Glomerular visceral epithelial cell (primary cell): ENCODE data around the gene EFCAB6.

ENCODE experiments used
- DNase-seq: peaks from one replicate; pipeline ENCODE4 v3.0.0-alpha.2; 2016; ENCODE audit errors: extremely low spot score

EFCAB6 gene

DNA sequence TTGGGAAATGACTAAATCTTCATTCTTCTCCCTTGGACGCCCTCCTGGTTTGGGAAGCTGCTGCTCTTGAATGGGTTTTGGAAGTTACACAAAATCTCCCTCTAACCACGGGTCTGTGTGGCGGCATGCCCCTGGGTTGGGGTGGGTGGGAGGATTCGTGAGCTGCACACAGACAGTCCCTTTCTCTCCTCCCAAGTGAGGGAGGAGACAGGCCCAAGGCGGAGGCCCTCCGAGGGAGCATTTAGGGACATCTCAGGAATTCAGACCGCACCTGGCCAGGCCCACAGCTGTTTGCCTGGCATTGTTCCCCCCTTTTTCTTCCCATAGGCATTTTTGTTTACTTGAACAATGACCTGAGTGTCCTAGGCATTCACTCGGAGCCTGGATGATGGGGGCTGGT lies 306.2 kb downstream of the EFCAB6 start:
- no peak for DNase-seq

DNA sequence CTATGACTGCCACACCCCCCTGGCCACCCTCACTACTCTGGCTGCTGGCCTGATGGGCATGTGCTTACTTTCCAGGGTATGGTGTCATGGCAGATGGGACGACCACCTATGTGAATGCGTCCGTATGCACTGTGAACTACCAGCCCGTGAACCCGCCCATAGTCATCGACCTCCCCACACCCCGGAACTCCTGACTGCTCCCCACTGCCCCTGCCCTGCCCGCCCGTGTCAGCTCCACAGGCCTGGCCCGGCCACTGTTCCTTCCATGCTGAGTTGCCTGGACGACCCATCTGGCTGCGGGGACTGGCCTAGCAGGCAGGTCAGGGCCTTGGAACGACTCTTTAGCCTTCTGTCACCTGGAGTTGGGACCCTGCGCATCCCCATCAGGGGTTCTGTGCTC lies 306.7 kb downstream of the EFCAB6 start:
- no peak for DNase-seq

DNA sequence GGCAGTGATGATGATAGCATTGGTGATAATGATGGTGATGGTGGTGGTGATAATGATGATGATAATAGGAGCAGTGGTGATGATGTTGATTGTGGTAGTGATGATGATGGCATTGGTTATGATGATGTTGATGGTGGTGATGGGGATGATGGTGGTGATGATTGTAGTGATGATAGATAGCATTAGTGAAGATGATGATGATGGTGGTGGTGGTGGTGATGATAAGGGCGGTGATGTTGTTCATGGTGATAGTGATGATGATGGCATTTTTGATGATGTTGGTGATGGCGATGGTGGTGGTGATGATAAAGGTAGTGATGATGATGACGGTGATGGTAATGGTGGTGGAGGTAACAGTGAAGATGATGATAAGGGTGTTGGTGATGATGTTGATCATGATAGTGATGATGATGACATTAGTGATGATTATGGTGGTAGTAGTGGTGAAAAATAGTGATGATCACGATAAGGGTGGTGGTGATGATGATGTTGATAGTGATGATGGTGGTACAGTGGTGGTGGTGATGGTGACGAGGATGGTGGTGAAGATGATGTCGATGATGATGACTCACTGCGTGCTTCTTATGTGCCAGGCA lies 307.3 kb downstream of the EFCAB6 start:
- no peak for DNase-seq

DNA sequence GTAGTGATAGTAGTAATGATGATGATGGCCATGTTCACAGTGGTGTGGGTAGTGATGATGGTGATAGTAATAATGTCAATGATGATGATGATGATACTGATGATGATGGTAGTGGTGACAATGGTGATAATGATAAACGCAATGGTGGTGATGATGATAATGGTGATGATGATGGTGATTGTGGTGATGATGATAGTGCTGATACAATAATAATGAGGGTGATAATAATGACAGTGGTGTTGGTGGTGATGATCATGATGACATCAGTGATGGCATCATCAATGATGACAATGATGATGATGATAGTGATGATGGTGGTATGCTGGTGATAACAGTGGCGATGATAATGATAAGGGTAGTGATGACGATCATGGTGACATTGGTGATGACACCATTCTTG lies 308.0 kb downstream of the EFCAB6 start:
- no peak for DNase-seq

DNA sequence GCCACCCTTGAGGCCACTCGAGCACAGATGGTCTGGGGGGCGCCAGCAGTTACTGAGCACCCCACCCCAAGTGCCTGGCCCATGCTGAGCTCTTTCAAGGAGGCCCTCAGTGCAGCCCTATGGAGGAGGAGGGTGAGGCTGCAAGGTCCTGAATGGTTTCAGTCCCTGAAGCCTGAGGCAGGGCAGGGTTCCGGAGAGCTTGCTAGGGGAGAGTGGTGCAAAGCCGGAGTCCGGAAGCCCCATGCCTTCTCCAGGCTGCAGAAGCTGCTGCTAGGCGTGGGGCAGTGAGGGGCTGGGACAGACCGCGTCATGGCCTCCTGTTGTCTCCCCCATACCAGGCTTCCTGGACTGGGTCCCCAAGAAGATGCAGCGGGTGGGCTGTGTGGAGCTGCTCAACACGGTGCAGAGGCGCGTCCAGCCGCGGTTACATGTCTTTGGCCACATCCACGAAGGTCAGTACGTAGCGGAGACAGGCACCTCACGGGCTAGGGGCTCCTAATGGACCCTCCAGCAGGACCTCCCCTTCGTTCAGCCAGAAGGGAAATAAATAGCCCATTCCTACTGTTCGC lies 309.7 kb downstream of the EFCAB6 start:
- DNase-seq, result no peak

DNA sequence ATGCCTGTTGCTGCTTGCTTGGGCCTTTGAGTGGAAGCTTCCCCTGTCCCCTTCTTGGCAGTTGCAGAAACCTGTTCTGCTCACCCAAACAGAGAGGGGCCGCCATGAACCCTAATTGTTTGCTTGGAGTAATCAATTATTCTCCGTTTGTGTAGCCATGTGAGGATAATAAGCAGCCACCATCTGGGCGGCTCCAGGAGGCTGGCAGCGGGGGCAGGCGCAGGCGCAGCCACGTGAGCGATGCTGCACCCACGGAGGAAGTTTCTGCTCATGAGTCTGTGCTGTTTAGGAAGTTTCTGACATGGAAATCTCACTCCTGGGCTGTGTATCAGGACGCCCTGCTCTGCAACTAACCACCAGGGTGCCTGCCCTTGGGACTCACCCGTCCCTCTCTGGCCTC lies 310.2 kb downstream of the EFCAB6 start:
- no peak for DNase-seq

DNA sequence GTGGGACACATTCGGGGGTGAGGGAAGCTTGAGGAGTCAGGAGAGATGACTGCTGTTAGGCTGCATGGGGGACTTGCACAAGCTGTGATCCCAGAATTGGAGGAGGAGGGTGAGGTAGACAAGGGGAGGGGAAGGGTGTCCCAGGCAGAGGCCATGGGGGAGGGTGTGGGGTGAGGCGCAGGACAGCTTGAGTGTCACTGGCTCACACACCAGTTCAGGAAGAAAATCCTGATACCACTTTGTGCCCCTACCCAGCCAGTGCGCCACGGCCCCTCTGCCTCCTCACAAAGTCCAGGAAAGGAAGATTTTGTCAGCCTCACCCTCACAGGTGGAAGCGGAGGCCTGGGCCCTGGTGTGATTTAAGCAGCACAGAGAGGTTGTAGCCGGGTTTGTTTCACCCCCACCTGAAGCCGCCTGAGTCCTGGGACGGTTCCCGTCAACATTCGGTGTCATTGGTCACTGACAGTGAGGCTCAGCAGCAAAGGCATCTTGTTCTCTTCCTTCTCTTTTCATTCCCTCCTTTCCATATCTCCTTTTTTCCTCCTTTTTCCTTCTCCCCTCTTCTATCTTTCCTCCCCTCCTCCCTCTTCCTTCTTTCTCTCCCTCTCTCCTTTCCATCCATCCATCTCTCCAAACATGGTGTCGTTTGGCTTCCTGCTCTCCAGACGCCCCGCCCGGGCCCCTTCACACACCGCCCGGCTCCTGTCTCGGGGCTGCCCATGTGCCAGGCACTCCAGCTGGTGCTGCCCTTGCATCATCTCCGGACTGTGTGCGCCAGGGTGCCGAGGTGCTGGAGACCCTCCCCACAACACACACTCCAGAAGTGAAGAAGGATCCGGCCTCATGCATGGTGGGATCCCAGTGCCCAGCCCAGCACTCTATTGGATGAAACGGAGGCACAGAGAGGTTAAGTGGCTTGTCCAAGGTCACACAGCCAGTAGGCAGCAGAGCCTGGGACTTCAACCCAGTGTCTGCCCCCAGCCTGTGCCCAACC lies 311.0 kb downstream of the EFCAB6 start:
- DNase-seq, result no peak

DNA sequence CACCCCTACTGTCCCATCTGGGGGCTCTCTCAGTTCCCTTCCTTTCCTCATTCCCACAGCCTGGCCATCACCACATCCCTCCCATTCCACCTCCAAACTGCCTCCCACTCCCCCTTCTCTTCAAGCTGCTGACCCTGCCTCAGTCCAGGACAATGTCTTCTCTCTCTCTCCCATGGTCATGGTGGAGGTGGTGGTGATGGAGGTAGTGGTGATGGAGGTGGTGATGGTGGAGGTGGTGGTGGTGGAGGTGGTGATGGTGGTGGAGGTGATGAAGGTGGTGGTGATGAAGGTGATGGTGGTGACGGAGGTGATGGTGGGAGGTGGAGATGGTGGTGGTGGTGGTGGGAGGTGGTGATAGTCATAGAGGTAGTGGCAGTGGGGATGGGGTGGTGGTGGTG lies 313.2 kb downstream of the EFCAB6 start:
- no peak for DNase-seq

DNA sequence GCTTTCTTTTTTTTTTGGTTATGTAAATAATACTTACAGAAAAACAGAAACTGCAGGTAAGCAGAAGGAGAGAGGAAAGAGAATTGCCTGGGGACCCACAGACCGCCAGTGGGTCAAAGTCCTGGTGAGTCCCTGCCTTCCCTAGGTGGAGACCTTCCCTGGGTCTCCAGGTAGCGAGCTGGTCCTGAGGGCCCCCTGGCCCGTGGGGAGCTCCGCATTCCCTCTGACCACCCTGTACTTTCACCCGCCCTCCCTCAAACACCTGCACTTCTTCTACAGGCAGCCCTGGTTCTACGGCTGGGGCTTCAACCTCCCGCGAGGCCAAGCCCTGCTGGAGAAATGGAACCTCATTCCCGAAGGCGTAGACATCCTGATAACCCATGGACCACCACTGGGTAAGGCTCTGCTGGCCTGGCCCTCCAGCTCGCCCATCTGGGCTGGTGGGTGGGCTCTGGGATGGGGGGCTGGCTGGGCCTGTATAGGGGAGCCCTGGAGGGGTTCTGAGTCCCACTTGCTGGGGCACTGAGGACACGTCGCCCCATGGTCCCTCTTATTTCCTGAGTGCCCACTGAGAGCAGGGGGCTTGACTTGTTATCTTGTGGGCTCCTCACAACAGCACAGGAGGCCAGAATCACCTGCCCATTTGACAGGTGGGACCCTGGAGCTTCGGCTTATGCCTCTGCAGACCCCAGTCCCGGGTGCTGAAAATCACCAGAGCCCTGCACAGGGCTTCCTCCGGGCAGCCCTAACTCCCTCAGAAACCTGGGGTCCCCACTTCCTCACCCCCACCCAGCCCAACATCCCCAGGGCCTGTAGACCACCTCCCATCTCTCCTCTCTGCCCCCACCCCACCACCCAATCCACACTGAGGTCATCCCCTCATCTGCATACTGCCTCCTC lies 313.9 kb downstream of the EFCAB6 start:
- no peak for DNase-seq

DNA sequence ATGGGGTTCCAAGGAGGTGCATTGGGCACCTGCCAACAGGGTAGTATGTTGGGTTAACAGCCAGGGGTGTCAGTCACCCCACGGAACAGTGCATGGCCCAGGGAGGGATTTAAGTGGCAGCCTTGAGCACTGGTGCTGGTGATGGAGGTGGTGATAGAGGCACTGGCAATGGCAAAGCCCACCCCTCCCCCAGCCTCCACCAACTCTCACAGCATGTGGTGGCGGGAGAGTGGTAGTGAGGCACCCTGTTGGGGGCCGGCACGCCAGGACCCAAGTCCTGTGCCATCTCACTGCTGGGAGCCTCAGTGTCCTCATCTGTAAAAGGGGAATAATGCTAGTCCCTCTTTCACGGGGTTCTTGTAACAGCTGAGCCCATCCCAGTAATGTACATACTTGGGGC lies 318.8 kb downstream of the EFCAB6 start:
- no peak for DNase-seq

DNA sequence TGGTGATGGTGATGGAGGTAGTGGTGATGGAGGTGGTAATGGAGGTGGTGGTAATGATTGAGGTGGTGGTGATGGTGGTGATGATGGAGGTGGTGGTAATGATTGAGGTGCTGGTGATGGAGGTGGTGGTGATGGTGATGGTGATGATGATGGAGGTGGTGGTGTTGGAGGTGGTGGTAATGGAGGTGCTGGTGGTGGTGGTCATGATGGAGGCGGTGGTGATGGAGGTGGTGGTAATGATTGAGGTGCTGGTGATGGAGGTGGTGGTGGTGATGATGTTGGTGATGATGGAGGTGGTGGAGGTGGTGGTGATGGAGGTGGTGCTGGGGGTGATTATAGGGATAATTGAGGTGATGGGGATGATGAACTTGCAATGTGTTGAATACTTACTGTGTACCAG lies 320.4 kb downstream of the EFCAB6 start:
- no peak for DNase-seq

DNA sequence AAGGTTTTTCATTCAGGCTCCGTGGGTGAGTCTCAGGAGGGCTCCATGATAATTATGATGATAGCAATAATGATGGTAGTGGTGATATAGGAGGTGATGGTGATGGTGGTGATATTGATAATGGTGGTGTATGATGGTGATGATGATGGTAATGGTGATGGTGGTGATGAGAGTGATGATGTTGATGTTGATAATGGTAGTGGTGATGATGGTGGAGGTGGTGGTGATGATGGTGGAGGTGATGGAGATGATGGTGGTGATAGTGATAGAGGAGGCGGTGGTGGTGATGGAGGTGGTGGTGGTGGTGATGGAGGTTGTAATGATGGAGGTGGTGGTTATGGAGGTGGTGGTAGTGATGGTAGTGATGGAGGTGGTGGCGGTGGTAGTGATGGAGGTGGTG lies 320.9 kb downstream of the EFCAB6 start:
- DNase-seq, result no peak

DNA sequence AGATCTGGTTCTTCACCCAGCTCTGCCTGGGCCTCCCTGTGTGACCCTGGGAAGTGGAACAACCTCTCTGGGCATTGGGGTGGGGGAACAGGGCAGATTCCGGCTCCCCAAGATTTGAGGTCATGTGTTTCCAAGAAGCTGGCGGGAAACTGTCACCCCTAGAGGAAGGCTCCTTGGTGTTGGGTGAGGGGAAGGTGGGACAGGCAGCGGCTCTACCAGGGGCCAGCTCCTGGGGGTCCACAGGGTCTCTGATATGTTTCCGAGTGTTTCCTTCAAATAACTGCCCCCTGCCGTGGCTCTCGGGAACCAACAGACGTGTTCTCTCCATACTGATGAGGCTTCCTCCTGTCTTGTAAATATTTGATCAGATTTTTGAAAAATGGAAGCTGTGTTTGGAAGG lies 321.8 kb downstream of the EFCAB6 start:
- no peak for DNase-seq

DNA sequence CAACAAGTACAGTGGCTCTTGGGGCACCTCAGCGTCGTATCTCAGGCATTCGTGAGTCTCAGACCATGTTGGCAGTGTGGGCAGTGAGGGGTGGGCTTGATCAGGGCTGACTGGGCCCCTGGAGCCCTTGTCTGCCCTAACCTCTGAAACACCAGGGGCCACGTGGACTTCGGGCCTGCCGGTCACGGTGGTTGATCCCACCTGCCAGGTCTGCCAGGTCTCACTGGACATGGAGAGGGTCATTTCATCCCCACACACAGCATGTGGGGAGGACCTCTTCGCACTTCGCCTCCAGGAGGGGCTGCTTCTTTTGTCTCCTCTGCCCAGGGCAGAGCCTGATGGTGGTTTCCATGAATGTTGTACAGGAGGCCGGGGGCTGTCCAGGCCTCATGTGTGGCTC lies 323.2 kb downstream of the EFCAB6 start:
- DNase-seq, result no peak

DNA sequence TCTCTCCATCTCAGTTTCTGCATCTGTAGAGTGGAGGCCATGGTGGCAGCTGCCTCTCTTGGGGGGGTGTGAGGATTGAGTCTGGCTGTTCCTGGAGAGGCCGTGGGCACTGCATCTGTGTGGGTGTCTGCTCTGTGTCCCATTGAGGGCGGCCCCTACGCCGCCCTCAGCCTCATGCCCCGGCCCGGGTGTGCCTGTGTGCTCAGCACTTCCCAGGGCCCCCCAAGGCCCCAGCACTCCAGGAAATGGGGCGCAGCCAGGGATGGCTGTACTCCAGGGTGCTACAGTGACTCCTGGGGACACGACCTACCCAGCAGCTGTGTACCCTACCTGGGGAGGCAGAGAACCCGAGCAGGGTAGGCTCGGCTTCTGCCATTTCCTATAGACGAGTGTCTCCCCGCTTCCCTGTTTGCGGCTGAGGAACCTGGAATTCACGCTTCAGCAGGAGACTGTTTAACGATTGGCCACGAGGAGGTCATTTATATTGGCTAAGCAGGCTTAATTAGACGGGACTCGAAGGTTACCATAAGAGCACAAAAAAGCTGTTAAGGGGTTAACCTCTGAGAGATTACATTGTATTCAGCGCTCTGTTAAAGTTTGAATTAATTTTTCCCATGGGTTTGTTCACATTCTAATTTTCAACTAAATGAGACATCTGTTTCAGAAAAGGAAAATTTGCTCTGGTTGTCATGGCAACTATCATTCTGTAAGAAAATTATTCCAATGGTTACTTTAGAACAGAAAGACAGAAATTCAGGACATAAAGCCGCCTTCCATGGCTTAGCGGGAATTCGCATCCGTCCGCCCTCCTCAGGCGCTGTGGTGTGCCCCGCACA lies 323.9 kb downstream of the EFCAB6 start:
- no peak for DNase-seq

DNA sequence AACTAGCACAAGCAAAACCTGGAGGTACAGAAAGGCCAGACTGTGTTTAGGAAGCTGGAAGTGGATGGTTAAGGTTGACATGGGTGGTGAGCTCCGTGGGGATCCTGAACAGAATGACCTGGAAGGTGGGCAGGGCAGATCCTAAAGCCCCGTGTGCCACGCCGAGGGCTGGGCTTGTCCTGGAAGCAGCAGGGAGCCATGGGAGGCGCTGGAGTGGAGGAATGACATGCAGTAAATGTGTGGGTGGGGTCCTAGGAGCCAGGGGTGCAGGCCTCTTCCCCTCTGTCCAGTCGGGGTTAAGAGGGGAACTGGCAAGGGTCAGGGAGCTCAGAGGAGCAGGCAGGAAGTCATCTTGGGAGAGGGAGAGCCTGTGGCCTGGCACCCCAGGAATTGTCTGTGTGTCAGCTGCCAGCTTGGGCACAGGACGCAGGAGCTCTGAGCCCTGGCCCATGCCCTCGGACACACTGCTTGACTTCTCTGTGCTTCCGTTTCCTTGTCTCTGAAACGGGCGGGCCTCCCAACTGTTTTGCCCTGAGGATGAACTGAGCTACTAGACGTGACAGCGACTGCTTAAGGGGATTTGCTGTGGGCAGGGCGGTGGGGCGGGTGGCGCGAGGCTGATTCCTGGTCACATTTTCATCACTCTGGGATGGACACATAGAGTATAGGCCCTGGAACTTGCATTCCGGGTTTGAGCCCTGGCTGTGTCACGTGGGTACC lies 324.6 kb downstream of the EFCAB6 start:
- DNase-seq, result no peak

DNA sequence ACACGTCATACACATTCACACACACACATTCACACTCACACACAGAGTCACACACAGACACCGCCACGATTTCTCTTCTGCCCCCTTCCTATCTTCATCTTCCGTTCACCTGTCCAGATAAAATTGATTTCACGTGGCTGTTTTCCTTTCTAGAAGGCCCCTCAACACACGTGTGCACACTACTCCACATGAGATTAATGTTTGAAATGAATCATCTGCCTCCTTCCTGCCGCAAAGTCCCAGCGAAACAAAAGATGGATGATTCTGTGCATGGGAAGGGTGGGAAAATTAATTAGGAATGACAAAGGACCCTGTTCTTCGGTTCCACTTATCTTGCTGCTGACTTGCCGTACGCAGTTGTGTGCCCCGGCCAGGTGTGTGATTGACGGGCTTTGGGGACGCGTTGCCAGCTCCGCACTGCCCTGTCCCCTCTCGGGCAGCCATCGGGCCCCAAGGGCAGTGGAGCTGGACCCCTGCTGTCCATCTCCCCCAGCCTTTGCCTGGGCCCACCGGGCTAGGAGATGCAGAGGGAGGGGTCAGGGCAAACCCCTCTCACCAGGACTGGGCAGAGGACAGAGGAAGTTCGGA lies 326.5 kb downstream of the EFCAB6 start:
- DNase-seq, result no peak

DNA sequence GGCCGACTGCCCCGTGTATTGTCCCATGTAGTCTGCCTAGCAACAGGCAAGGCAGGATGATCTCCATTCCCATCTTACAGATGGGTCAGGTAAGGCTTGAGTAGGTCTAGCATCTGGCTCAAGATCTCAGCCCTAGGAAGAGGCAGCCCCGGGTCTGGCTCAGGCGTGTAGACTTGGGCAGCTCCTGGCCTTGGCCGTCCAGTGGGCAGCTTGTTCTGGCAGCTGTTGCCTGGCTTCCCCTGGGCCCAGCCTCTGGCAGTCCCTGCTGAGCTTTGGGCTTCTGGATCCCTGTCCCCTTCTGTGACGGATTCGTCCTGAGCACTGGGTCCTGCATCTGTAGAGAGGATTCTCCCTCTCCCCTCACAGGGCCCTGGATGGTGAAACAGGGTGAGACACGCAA lies 327.9 kb downstream of the EFCAB6 start:
- DNase-seq, result no peak

DNA sequence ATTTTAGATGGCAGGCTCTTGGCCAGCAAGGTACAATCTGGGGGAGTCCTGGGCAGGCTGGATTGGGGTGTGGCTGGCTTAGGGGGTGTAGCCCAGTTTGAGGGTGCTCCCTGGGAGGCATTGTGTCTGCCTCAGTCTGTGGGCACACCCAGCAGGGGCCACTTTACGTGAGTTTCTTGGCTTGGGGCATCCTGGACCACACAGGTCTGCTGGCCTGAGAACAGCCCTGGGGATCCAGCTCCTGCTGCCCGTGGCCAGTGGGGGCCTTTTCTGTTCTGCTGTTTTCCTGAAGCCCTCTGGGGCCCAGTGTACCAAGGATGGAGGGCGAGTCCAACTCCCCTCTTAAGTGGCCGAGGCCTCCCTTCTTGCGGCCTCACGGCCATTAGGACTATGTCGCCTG lies 328.4 kb downstream of the EFCAB6 start:
- DNase-seq, result no peak

DNA sequence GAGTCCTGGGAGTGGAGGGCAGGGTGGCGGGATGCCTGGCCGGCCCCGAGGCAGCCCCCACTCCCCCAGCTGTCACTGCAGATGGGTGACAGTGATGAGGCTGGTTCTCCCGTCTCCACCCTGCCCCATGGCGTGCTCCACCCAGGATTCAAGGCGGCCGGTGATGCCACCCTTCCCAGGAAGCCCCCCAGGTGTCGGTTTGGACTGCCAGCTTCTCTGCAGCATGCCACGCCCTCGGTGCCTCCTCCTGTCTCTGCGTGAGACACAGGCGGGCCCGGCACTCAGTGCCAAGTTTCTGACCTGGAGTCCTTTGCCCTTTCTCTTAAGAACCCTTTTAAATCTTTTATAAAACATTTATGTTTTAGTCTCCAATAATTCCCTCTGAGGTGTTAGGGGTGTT lies 328.8 kb downstream of the EFCAB6 start:
- no peak for DNase-seq
